Measurements from ENCODE around the gene GREM2. TPM values are rescaled to one million over a fixed set of nuclear protein-coding genes. Genes with fewer than 3 reads are reported as not detected.

The GREM2 gene
- total RNA-seq = 1 to 10 TPM in 2 of 7 donors, under 1 TPM in 5; 0.34 to 1.5 (median 0.85) TPM
- under 1 TPM; 0.22 to 0.46 (median 0.45) TPM for polyA plus RNA-seq
- long read RNA-seq, donor 1 = 0 reads
- long read RNA-seq, donor 2, full-length matches to known transcripts = 1 of 1 reads
- long read RNA-seq, donor 2, partial matches to known transcripts = 0 of 1 reads
- long read RNA-seq, donor 2, other reads (novel, unspliced or antisense) = 0 of 1 reads

GRCh38 chr1:240611619-240612480, at the start of gene GREM2:
Gene GREM2, minus strand, starts transcription at chr1:240612155. Its CDS starts 118,680 bp downstream, at chr1:240493475.
- H3K36me3 ChIP-seq = no peaks in the 10 kb centered on the region
- H3K9me3 ChIP-seq = no peaks in the 10 kb centered on the region
- peaks cover 0 to 13% (median 12%) of the 10 kb centered on the region in 6 donors for H3K4me1 ChIP-seq
- peak in 1 of 3 donors; percentile 40 for TF ChIP-seq POLR2AphosphoS5 (IDR thresholded peaks at IDR 0.05)
- TF ChIP-seq CTCF (IDR thresholded peaks at IDR 0.05 in 8 of 11, conservative IDR thresholded peaks at IDR 0.05 in 3 of 11) = no peak
- DNase-seq = no peak
- peak within 1 kb of the TSS; percentile 18 to 67 (median 35) for H3K4me3 ChIP-seq
- H3K27me3 ChIP-seq (replicated peaks in 1 of 7) = peaks cover 0 to 56% (median 14%) of the 10 kb centered on the region in 7 donors
- WGBS, 5 donors = 1 to 2% (median 2%) methylated on average over 35 to 40 of the region's 40 CpGs
- intact Hi-C loops (cut with DNase I; ENCODE audit: low total_unique reads) = no loop called here
- H3K27ac ChIP-seq = no peak within 1 kb of the TSS

GRCh38 chr1:240658312-240658960, 46.5 kb upstream of the GREM2 start:
- H3K36me3 ChIP-seq = no peaks in the 10 kb centered on the region
- H3K4me1 ChIP-seq = no peaks in the 10 kb centered on the region
- 74 to 91% (median 84%) methylated on average over 12 of the region's 12 CpGs for WGBS, 5 donors
- DNase-seq = no peak
- no peaks in the 10 kb centered on the region for H3K9me3 ChIP-seq
- no peaks in the 10 kb centered on the region for H3K27me3 ChIP-seq (replicated peaks in 1 of 7)
- no peak for TF ChIP-seq CTCF (IDR thresholded peaks at IDR 0.05 in 8 of 11, conservative IDR thresholded peaks at IDR 0.05 in 3 of 11)
- TF ChIP-seq POLR2A (IDR thresholded peaks at IDR 0.05) = no peak
- no peak for TF ChIP-seq POLR2AphosphoS5 (IDR thresholded peaks at IDR 0.05)
- intact Hi-C loops (cut with DNase I; ENCODE audit: low total_unique reads) = no loop called here
- H3K4me3 ChIP-seq = no peak overlapping the region
- no peak overlapping the region for H3K27ac ChIP-seq

- Histone ChIP-seq H3K27ac (no peak overlapping the region), H3K4me3 (no peak overlapping the region), H3K27me3 (replicated peaks in 1 of 7) (no peaks in the 10 kb centered on the region), H3K4me1 (no peaks in the 10 kb centered on the region), H3K36me3 (no peaks in the 10 kb centered on the region), H3K9me3 (no peaks in the 10 kb centered on the region)
- WGBS, 5 donors = 74 to 90% (median 80%) methylated on average over 4 of the region's 4 CpGs
- DNase-seq = no peak
- intact Hi-C loops (cut with DNase I; ENCODE audit: low total_unique reads) = no loop called here
- no peak for TF ChIP-seq POLR2A (IDR thresholded peaks at IDR 0.05)
- no peak for TF ChIP-seq POLR2AphosphoS5 (IDR thresholded peaks at IDR 0.05)
These were observed 44.6 kb upstream of the GREM2 start for GRCh38 chr1:240656531-240656930.

- Histone ChIP-seq H3K27ac (no peak overlapping the region), H3K36me3 (no peaks in the 10 kb centered on the region), H3K27me3 (replicated peaks in 1 of 7) (no peaks in the 10 kb centered on the region), H3K4me1 (no peaks in the 10 kb centered on the region), H3K9me3 (no peaks in the 10 kb centered on the region), H3K4me3 (no peak overlapping the region)
- TF ChIP-seq POLR2A (IDR thresholded peaks at IDR 0.05) = no peak
- 87 to 96% (median 90%) methylated on average over 3 of the region's 3 CpGs for WGBS, 5 donors
- intact Hi-C loops (cut with DNase I; ENCODE audit: low total_unique reads) = no loop called here
- no peak for DNase-seq
These were observed 41.0 kb upstream of the GREM2 start for GRCh38 chr1:240652961-240653409.

- H3K27ac ChIP-seq = no peak overlapping the region
- H3K4me1 ChIP-seq = no peaks in the 10 kb centered on the region
- H3K36me3 ChIP-seq = no peaks in the 10 kb centered on the region
- no peak overlapping the region for H3K4me3 ChIP-seq
- intact Hi-C loops (cut with DNase I; ENCODE audit: low total_unique reads) = no loop called here
- TF ChIP-seq CTCF (IDR thresholded peaks at IDR 0.05 in 8 of 11, conservative IDR thresholded peaks at IDR 0.05 in 3 of 11) = no peak
- no peak for TF ChIP-seq POLR2AphosphoS5 (IDR thresholded peaks at IDR 0.05)
- no peak for TF ChIP-seq POLR2A (IDR thresholded peaks at IDR 0.05)
- 44 to 63% (median 51%) methylated on average over 8 of the region's 8 CpGs for WGBS, 5 donors
- H3K27me3 ChIP-seq (replicated peaks in 1 of 7) = no peaks in the 10 kb centered on the region
- H3K9me3 ChIP-seq = no peaks in the 10 kb centered on the region
- no peak for DNase-seq
These were observed 40.6 kb upstream of the GREM2 start for GRCh38 chr1:240652549-240652948.
